UCSD-AML1 (cell line): ENCODE results near the gene NPRL2.

Experiments
- DNase-seq: peaks from one replicate; lab custom pipeline; 2025; ENCODE audit not compliant: unreplicated experiment; lab: John Stamatoyannopoulos, UW

The NPRL2 gene

GRCh38 chr3:50327943-50328691 is 22.5 kb downstream of the NPRL2 start, which contains the start of gene TUSC2:
Gene TUSC2 (minus strand): TSS chr3:50328223. CDS start chr3:50328099, 124 bp downstream.
- peak; percentile 96 for DNase-seq

DNA sequence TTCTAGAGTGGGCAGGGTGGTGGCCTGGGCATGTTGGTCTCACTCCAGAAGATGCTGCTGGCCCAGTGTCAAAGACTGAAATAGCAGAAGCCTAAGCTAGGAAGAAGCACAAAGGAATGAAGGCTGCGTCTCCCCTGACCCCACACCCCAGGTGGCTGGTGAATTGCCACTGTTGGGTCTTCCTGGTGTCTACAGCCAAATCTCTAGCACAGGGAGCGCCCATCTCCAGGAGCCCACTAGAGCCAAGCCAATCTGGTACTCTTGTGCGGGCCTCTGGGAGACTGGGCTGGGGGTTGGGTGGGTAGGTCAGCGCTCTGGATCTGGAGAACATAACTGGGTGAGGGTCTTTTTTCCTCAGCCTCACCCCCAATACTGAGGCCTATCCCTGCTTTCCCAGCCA is 23.4 kb downstream of the NPRL2 start:
- DNase-seq, result no peak

- DNase-seq, result no peak
Observed at GRCh38 chr3:50326182-50326541, 24.4 kb downstream of the NPRL2 start.

DNA sequence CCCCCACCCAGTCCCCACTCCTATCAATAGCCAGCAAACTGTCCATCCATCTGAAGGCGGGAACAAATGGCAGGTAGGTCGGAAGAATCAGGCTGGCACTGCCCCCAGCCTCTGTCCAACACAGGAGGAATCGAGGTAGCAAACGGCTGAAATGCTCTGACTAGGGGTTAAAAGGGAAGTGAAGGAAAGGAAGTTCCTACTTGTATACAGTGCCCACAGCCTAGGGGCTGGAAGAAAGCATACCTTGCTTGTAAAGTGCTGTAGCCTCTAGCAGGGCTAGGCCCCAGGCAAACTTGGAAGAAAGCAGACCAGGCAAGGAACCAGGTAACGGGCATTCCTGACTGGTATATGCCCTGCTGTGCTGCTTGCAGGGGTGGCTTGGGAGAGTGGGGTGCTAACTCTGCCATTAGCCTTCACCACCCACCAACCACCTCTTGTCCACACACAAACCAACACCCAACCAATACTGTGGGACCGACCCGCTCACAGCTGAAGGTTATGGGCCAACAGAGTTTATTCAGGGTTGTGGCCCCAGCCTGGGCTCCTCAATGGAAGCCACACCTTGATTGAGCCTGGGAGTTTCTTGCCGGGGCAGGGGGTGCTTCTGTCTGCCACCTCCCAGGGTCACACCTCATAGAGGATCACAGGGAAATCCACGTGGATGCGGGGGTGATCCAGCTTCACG is 24.9 kb downstream of the NPRL2 start:
- DNase-seq, result no peak

- DNase-seq, result no peak
Observed at GRCh38 chr3:50325113-50325480, 25.5 kb downstream of the NPRL2 start.

- peak; percentile 77 for DNase-seq
Observed at GRCh38 chr3:50324351-50325112, 26.0 kb downstream of the NPRL2 start.

- DNase-seq, result peak; percentile 49
Observed at GRCh38 chr3:50323614-50324199, 26.9 kb downstream of the NPRL2 start.

GRCh38 chr3:50323092-50323600 is 27.4 kb downstream of the NPRL2 start:
- peak; percentile 71 for DNase-seq

- peak; percentile 66 for DNase-seq
Observed at GRCh38 chr3:50322386-50323091, 28.0 kb downstream of the NPRL2 start, which contains the start of gene HYAL2. Gene HYAL2 (minus strand): TSS chr3:50322745. CDS start chr3:50320489, 2,256 bp downstream.

- no peak for DNase-seq
Observed at GRCh38 chr3:50322115-50322385, 28.5 kb downstream of the NPRL2 start.

DNA sequence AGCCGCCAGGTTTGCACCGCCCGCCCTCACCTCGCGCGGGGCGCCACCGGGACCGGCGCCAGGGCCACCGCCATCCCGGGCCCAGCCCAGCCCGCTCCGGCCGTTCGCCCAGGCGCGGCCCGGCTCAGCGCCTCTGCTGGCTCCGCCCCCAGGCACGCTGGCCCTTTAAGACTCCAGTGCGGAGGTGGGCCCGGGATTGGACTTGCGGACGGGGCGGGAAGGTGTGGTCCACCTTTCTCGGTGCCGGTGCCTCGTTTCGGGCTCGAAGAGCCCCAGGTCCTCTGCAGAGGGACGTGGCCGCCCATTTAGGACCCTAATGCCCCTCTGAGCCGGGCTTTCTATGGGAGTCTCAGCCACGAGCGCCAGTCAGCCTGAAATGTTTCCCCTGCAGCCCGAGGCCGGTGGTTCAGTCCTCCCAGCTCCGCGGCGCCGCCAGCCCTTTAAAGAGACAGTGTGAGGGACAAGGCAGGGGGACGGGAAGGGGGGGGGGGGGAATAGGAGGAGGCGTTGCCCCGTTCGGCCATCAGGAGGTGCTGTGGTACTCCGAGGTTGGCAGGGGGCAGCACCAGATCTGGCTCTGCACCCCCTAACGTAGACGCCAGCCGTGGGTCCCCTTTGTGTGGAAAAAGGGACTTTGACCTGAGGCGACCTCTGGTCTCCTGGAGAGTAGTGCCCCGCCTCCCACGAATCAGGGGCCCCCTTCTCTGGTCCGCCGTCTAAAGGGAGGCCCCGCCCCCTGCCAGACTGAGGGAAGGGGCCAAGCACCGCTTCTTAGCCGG is 29.1 kb downstream of the NPRL2 start:
- DNase-seq, result peak; percentile 93

DNA sequence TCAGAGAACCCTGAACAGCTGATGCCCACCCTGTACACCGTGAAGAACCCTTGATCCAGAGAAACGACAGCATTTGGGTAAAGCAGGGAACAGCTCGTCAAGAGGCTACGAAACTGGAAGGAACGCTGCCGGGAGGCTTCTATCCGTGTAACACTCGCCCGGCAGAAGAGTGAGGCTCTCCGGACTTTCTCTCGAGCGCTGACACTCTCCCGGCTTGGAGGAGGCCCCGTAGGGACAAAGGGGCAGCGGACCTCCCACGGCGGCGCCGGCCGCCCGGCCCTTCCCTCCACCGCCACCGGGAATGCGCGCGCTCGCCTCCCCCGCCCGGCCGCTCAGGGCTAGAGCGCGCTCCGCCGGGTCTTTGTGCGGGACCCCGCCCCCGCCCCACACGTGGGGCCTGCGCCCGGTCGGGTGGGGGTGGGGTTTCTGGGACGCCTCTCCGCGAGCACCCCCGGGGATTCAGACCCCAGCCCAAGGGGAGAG is 29.7 kb downstream of the NPRL2 start:
- DNase-seq, result peak; percentile 83

DNA sequence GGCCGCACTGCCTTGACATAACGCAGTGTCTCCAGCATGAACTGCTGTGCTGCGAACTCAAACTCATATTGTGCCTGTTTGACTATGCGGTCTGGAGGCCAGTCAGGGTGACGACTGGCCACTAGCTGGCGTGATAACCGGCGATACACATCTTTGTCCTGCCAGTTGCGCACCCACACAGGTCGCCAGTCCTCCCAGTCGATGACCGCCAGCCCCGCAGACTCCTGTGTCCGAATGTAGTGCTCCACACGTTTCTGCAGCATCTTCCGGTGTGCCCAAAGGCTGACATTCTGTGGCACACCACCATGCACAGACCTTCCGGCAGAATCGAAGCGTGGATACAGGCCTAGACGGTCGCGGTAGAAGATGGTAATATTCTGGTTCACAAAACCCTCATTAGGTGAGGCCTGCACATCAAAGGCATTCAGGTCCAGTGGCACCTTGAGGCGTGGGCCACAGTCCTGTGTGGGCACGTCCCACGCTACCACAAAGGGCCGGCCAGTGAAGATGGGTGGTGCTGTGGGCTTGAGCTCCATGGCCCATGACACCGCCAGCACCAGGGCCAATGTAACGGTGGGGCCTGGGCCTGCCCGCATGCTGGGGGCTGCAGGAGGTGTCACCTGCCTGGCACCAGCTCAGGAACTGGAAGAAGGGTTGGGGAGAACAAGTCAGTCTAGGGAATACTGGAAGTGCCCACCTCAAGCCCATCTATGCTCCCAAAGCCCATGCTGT is 30.5 kb downstream of the NPRL2 start:
- no peak for DNase-seq

- no peak for DNase-seq
Observed at GRCh38 chr3:50319181-50319893, 31.2 kb downstream of the NPRL2 start.

GRCh38 chr3:50318615-50319014 is 32.0 kb downstream of the NPRL2 start:
- DNase-seq, result no peak

DNA sequence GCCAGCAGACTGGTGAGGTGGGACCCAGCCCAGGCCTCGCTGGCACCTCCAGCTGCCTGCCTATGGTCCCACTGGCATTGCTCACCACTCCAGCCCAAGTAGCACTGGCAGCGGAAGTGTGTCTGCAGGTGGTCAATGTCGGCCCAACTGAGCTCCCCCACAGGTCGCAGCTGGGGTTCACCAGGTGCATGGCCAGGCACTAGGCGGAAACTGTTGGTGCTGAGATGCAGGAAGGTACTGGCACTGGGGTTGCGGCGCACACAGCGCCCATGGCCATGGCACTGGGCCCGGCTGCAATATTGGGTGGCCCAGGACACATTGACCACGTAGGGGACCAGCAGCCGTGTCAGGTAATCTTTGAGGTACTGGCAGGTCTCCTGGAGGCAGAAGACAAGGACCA is 32.4 kb downstream of the NPRL2 start:
- DNase-seq, result no peak

DNA sequence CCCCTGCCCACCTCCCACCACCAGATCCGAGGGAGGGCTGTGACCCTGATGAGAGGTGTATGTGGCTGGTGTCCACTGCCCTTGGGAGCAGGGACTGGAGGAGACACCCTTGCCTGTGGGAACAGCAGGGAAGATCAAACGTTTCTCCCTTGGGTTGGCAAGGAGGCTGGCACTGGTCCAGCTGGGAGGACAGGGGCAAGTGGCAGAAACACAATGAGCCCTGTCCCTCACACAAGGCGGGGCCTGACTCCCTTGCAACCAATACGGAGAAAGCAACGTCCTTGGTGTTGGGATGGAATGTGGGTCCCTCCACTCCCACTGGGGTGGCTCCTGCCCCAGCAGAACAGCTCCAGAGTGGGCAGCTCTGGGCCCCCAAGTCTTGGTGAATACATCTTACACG is 33.3 kb downstream of the NPRL2 start:
- no peak for DNase-seq

GRCh38 chr3:50316657-50317242 is 33.8 kb downstream of the NPRL2 start:
- no peak for DNase-seq
